ENCODE measurements around the gene S1PR2. TPM values are rescaled to one million over a fixed set of nuclear protein-coding genes. Genes with fewer than 3 reads are reported as not detected.
"Not testable (repeated sequence)": the region's sequence is repeated elsewhere in the genome, so short reads cannot be mapped to it uniquely, and the experiment has no call there.

Gene S1PR2
- total RNA-seq, 1 donor from 2014 or later: 12.5 TPM

DNA sequence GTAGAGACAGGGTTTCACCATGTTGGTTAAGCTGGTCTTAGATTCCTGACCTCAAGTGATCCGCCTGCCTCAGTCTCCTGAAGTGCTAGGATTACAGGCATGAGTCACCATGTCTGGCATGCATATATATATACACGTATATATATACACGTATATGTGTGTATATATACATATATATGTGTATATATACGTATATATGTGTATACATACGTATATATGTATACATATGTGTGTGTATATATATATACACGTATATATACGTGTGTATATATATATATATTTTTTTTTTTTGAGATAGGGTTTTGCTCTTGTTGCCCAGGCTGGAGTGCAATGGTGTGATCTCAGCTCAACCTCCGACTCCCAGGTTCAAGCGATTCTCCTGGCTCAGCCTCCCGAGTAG is 48.3 kb downstream of the S1PR2 start:
- Mint-ChIP-seq H3K4me1 (ENCODE audit: low read depth, unreplicated experiment) (no peaks in the 10 kb centered on the region), H3K36me3 (ENCODE audit: unreplicated experiment) (no peaks in the 10 kb centered on the region), H3K4me3 (ENCODE audit: unreplicated experiment) (no peak overlapping the region), H3K27ac (ENCODE audit: unreplicated experiment) (no peak overlapping the region), H3K27me3 (ENCODE audit: unreplicated experiment) (peaks cover 5% of the 10 kb centered on the region), H3K9me3 (ENCODE audit: unreplicated experiment) (no peaks in the 10 kb centered on the region)
- no peak for DNase-seq
- TF ChIP-seq, protein P1, sequence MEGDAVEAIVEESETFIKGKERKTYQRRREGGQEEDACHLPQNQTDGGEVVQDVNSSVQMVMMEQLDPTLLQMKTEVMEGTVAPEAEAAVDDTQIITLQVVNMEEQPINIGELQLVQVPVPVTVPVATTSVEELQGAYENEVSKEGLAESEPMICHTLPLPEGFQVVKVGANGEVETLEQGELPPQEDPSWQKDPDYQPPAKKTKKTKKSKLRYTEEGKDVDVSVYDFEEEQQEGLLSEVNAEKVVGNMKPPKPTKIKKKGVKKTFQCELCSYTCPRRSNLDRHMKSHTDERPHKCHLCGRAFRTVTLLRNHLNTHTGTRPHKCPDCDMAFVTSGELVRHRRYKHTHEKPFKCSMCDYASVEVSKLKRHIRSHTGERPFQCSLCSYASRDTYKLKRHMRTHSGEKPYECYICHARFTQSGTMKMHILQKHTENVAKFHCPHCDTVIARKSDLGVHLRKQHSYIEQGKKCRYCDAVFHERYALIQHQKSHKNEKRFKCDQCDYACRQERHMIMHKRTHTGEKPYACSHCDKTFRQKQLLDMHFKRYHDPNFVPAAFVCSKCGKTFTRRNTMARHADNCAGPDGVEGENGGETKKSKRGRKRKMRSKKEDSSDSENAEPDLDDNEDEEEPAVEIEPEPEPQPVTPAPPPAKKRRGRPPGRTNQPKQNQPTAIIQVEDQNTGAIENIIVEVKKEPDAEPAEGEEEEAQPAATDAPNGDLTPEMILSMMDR (IDR thresholded peaks at IDR 0.05; ENCODE audit: partially characterized antibody, unreplicated experiment): no peak

DNA sequence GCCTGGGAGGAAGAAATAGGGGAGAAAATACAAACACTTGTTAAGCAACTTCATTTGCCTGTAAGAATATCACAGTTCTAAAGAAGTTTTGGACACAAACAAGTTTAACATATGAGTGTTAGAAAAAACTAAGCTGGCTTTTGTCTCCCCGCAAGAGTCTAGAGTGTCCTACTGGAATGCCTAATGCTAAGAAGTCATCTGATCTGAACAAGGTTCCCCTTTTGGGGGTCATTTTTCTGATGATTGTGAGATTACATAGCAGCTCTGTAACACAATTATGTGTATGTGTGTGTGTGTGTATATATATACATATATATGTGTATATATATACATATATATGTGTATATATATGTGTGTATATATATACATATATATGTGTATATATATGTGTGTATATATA is 49.1 kb downstream of the S1PR2 start:
- Mint-ChIP-seq H3K36me3 (ENCODE audit: unreplicated experiment) (no peaks in the 10 kb centered on the region), H3K27ac (ENCODE audit: unreplicated experiment) (no peak overlapping the region), H3K4me1 (ENCODE audit: low read depth, unreplicated experiment) (no peaks in the 10 kb centered on the region), H3K27me3 (ENCODE audit: unreplicated experiment) (peaks cover 5% of the 10 kb centered on the region), H3K4me3 (ENCODE audit: unreplicated experiment) (no peak overlapping the region), H3K9me3 (ENCODE audit: unreplicated experiment) (no peaks in the 10 kb centered on the region)
- no peak for DNase-seq
- TF ChIP-seq, protein P1 (IDR thresholded peaks at IDR 0.05; ENCODE audit: partially characterized antibody, unreplicated experiment): no peak

DNA sequence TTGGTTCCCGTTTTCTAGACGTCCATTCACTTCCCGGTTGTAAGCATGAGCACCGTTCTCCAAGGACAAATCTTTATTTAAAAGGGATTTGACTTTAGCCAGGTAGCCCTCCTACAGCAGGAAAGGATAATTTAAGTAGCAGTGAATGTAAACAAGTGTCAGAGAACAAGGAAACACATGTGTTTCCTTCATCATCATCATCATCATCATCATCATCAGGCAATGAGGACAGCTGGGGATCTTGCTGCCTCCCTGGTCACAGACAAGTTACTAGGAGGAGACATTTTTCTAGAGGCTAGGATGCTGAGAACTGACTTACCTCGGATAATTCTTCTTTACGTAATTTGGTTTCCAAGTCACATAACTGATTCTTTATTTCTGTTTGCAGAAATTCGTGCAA is 50.7 kb downstream of the S1PR2 start:
- DNase-seq: no peak
- Mint-ChIP-seq H3K4me1 (ENCODE audit: low read depth, unreplicated experiment) (no peaks in the 10 kb centered on the region), H3K27ac (ENCODE audit: unreplicated experiment) (no peak overlapping the region), H3K4me3 (ENCODE audit: unreplicated experiment) (no peak overlapping the region), H3K9me3 (ENCODE audit: unreplicated experiment) (no peaks in the 10 kb centered on the region), H3K36me3 (ENCODE audit: unreplicated experiment) (no peaks in the 10 kb centered on the region), H3K27me3 (ENCODE audit: unreplicated experiment) (peaks cover 3% of the 10 kb centered on the region)
- TF ChIP-seq, protein P1 (IDR thresholded peaks at IDR 0.05; ENCODE audit: partially characterized antibody, unreplicated experiment): no peak

DNA sequence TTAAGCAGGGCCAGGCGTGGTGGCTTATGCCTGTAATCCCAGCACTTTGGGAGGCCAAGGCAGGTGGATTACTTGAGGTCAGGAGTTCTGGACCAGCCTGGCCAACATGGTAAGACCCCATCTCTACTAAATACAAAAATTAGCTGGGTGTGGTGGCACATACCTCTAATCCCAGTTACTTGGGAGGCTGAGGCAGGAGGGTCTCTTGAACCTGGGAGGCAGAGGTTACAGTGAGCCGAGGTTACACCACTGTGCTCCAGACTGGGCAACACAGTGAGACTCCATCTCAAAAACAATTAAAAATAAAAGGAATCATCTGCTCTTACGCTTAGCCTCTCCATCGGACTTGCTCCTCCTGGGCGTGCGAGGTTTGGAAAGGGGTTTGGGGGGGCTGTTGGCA is 51.1 kb downstream of the S1PR2 start:
- not testable (repeated sequence) for H3K36me3 Mint-ChIP-seq (ENCODE audit: unreplicated experiment)

DNA sequence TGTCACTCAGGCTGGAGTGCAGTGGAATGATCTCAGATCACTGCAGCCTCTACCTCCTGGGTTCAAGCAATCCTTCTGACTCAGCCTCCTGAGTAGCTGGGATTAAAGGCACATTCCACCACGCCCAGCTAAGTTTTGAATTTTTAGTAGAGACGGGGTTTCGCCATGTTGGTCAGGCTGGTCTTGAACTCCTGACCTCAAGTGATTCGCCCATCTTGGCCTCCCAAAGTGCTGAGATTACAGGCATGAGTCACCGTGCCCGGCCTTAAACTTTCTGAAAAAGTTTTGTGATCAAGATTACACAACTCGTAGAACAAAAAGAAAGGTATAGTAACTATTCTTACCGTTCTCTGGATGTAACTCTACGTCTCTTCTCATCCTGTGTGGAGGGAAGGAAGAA is 57.6 kb downstream of the S1PR2 start:
- no peaks in the 10 kb centered on the region for H3K36me3 Mint-ChIP-seq (ENCODE audit: unreplicated experiment)
- H3K27me3 Mint-ChIP-seq (ENCODE audit: unreplicated experiment): no peaks in the 10 kb centered on the region
- no peak overlapping the region for H3K27ac Mint-ChIP-seq (ENCODE audit: unreplicated experiment)
- TF ChIP-seq, protein P1 (IDR thresholded peaks at IDR 0.05; ENCODE audit: partially characterized antibody, unreplicated experiment): no peak
- DNase-seq: no peak
- H3K4me3 Mint-ChIP-seq (ENCODE audit: unreplicated experiment): no peak overlapping the region
- H3K4me1 Mint-ChIP-seq (ENCODE audit: low read depth, unreplicated experiment): no peaks in the 10 kb centered on the region
- no peaks in the 10 kb centered on the region for H3K9me3 Mint-ChIP-seq (ENCODE audit: unreplicated experiment)

More for the DNA sequence above, 51.1 kb downstream of the S1PR2 start:
- not testable (repeated sequence) for H3K9me3 Mint-ChIP-seq (ENCODE audit: unreplicated experiment); H3K27me3 Mint-ChIP-seq (ENCODE audit: unreplicated experiment); H3K4me3 Mint-ChIP-seq (ENCODE audit: unreplicated experiment); H3K4me1 Mint-ChIP-seq (ENCODE audit: low read depth, unreplicated experiment); H3K27ac Mint-ChIP-seq (ENCODE audit: unreplicated experiment); DNase-seq

Small RNA genes lying within 50 kb of the gene (microRNA-seq; reads per million reads assigned to microRNA genes)
- gene MIR4322 (ENCODE audit: unreplicated experiment): not detected

Other genes starting within 250 kb of the S1PR2 start
- 0.10 TPM for gene COL5A3, start 220.8 kb downstream of the S1PR2 start, total RNA-seq (ENCODE audit: unreplicated experiment)
- gene RDH8, start 217.8 kb downstream of the S1PR2 start, total RNA-seq (ENCODE audit: unreplicated experiment): not detected
- gene SHFL, start 145.0 kb downstream of the S1PR2 start, total RNA-seq (ENCODE audit: unreplicated experiment): 0.20 TPM
- gene ANGPTL6, start 128.7 kb downstream of the S1PR2 start, total RNA-seq (ENCODE audit: unreplicated experiment): not detected
- 44.5 TPM for gene PPAN, start 125.0 kb downstream of the S1PR2 start, total RNA-seq (ENCODE audit: unreplicated experiment)
- 21.6 TPM for gene P2RY11, start 119.6 kb downstream of the S1PR2 start, total RNA-seq (ENCODE audit: unreplicated experiment)
- gene EIF3G, start 111.4 kb downstream of the S1PR2 start, total RNA-seq (ENCODE audit: unreplicated experiment): 155 TPM
- gene DNMT1, start 36.4 kb downstream of the S1PR2 start, total RNA-seq (ENCODE audit: unreplicated experiment): 129 TPM
- 42.8 TPM for gene MRPL4, start 20.9 kb upstream of the S1PR2 start, total RNA-seq (ENCODE audit: unreplicated experiment)
- gene ICAM1, start 39.8 kb upstream of the S1PR2 start, total RNA-seq (ENCODE audit: unreplicated experiment): not detected
- not detected for gene ICAM4, start 55.6 kb upstream of the S1PR2 start, total RNA-seq (ENCODE audit: unreplicated experiment)
- gene ICAM5, start 58.6 kb upstream of the S1PR2 start, total RNA-seq (ENCODE audit: unreplicated experiment): 3.6 TPM
- 9.4 TPM for gene ZGLP1, start 78.5 kb upstream of the S1PR2 start, total RNA-seq (ENCODE audit: unreplicated experiment)
- 16.0 TPM for gene FDX2, start 84.7 kb upstream of the S1PR2 start, total RNA-seq (ENCODE audit: unreplicated experiment)
- 24.8 TPM for gene RAVER1, start 102.2 kb upstream of the S1PR2 start, total RNA-seq (ENCODE audit: unreplicated experiment)
- gene ICAM3, start 108.3 kb upstream of the S1PR2 start, total RNA-seq (ENCODE audit: unreplicated experiment): 2.0 TPM
- 90.4 TPM for gene TYK2, start 149.2 kb upstream of the S1PR2 start, total RNA-seq (ENCODE audit: unreplicated experiment)
- gene CDC37, start 172.2 kb upstream of the S1PR2 start, total RNA-seq (ENCODE audit: unreplicated experiment): 128 TPM
- 5.7 TPM for gene PDE4A, start 189.2 kb upstream of the S1PR2 start, total RNA-seq (ENCODE audit: unreplicated experiment)

Data from glutamatergic neuron (in vitro differentiated cells).